K562 (cell line): Measurements from ENCODE around the gene EML2. TPM values are rescaled to one million over a fixed set of nuclear protein-coding genes. Genes with fewer than 3 reads are reported as not detected.

Experiments
- CEBPB ChIP-seq: fragments of 450-650 bp; IDR thresholded peaks from 2 replicates; pipeline ENCODE4 v1.6.1; 2016; ENCODE audit warnings: missing genetic modification characterization, missing compliant biosample characterization
- CHAMP1 ChIP-seq: fragments of 450-650 bp; IDR thresholded peaks from 2 replicates; pipeline ENCODE4 v1.6.1; 2016; ENCODE audit warnings: mild to moderate bottlenecking
- CSDE1 ChIP-seq, 2 experiments: fragments of 450-650 bp; IDR thresholded peaks; 2 replicates each; pipeline ENCODE4 v1.6.1; 2016; ENCODE audit warnings: mild to moderate bottlenecking in 1 of 2
- ERF ChIP-seq: fragments of 450-650 bp; formaldehyde crosslinking; IDR thresholded peaks from 2 replicates; pipeline ENCODE4 v1.4.0; 2020; ENCODE audit warnings: mild to moderate bottlenecking, mixed read lengths
- EZH2 ChIP-seq: IDR thresholded peaks from 2 replicates; pipeline ENCODE4 v1.6.1; 2012; ENCODE audit warnings: low read depth, mild to moderate bottlenecking, inconsistent platforms, low read length, borderline replicate concordance
- HNRNPK ChIP-seq: fragments of 200-400 bp; formaldehyde crosslinking; IDR thresholded peaks from one replicate; pipeline ENCODE4 v1.6.1; 2018; ENCODE audit warnings: mild to moderate bottlenecking, low read depth, low read length; ENCODE audit not compliant: poor library complexity, severe bottlenecking
- HNRNPL ChIP-seq: fragments of 200-400 bp; formaldehyde crosslinking; IDR thresholded peaks from 2 replicates; pipeline ENCODE4 v1.6.1; 2017; ENCODE audit warnings: low read depth, mild to moderate bottlenecking, low read length
- KHSRP ChIP-seq: fragments of 450-650 bp; IDR thresholded peaks from 2 replicates; pipeline ENCODE4 v1.6.1; 2017
- MEF2D ChIP-seq: conservative IDR thresholded peaks from 2 replicates; pipeline ENCODE4 v1.6.1; 2016; ENCODE audit warnings: low read depth, missing genetic modification characterization, missing compliant biosample characterization
- MTF1 ChIP-seq: fragments of 250-450 bp; sonication (Bioruptor Pico); IDR thresholded peaks from 2 replicates; pipeline ENCODE4 v1.9.0; 2021; ENCODE audit warnings: moderate library complexity, mild to moderate bottlenecking, inconsistent platforms, borderline replicate concordance
- NEUROD1 ChIP-seq: fragments of 150-350 bp; IDR thresholded peaks from 2 replicates; pipeline ENCODE4 v1.6.1; 2014; ENCODE audit warnings: borderline replicate concordance, low read length, low read depth; ENCODE audit not compliant: partially characterized antibody
- SAFB2 ChIP-seq: fragments of 200-400 bp; formaldehyde crosslinking; IDR thresholded peaks from 2 replicates; pipeline ENCODE4 v1.6.1; 2018; ENCODE audit warnings: borderline replicate concordance, low read length, low read depth, moderate library complexity; ENCODE audit not compliant: severe bottlenecking
- SIN3A ChIP-seq, 2 experiments: fragments of 150-350 bp in 1 of 2; IDR thresholded peaks; 2 replicates each; pipeline ENCODE4 v1.6.1; 2011 to 2016; ENCODE audit warnings: borderline replicate concordance in 2 of 2, low read depth in 2 of 2, low read length in 2 of 2, mild to moderate bottlenecking in 2 of 2, moderate library complexity in 2 of 2; ENCODE audit not compliant: control insufficient read depth in 1 of 2
- SIRT6 ChIP-seq: IDR thresholded peaks from one replicate; pipeline ENCODE4 v1.6.1; 2012; ENCODE audit warnings: low read depth, mild to moderate bottlenecking, control low read depth, inconsistent platforms, low read length, moderate library complexity
- STAG1 ChIP-seq: sonication (generic); formaldehyde crosslinking; IDR thresholded peaks from 2 replicates; pipeline ENCODE4 v1.5.0; 2020; ENCODE audit warnings: missing genetic modification reagents, borderline replicate concordance
- THRAP3 ChIP-seq: fragments of 450-650 bp; IDR thresholded peaks from 2 replicates; pipeline ENCODE4 v1.6.1; 2016; ENCODE audit warnings: mild to moderate bottlenecking, inconsistent platforms, borderline replicate concordance
- WHSC1 ChIP-seq: IDR thresholded peaks from one replicate; pipeline ENCODE4 v1.6.1; 2012; ENCODE audit warnings: low read length, control low read depth, inconsistent platforms
- ZNF121 ChIP-seq: sonication (generic); formaldehyde crosslinking; conservative IDR thresholded peaks from 2 replicates; pipeline ENCODE4 v1.8.0; 2022; ENCODE audit warnings: missing genetic modification reagents
- ZNF197 ChIP-seq: fragments of 200-800 bp; sonication (Bioruptor generic); IDR thresholded peaks from 2 replicates; pipeline ENCODE4 v1.6.1; 2016; ENCODE audit warnings: low read depth, missing genetic modification characterization, missing compliant biosample characterization
- polyA plus RNA-seq, 8 experiments: library from polyadenylated mRNA; depleted of rRNA in 4 of 8; stranded (reverse) in 5 of 8; unstranded in 3 of 8; fragments of >200 nt; fragmentation: Nextera tagmentation in 2 of 8; fragmentation: Illumina TruSeq in 1 of 8; extraction: Ambion mirVana in 2 of 8; extraction: Trizol in 1 of 8; gene quantifications; 2 replicates each; pipeline versions ENCODE4 v1.2.1 to v1.2.3, GENCODE V29; 2011 to 2014; ENCODE audit warnings: inconsistent platforms in 1 of 8, missing spikeins in 1 of 8
- total RNA-seq, 7 experiments: library from RNA; depleted of rRNA in 6 of 7; stranded (reverse); fragments of >200 nt in 6 of 7; fragmentation: Illumina TruSeq in 2 of 7; extraction: Trizol in 2 of 7; gene quantifications; 2 replicates each; pipeline versions ENCODE4 v1.2.1 to v1.2.3, GENCODE V29; 2011 to 2021; ENCODE audit warnings: low replicate concordance in 1 of 7
- TF ChIP-seq, protein P1 (sequence below): IDR thresholded peaks from 3 replicates; pipeline ENCODE4 v1.6.1; 2011; ENCODE audit warnings: borderline replicate concordance, mild to moderate bottlenecking, moderate library complexity; ENCODE audit not compliant: insufficient read length; ENCODE audit errors: extremely low read depth
- TF ChIP-seq, protein P2 (sequence below): sonication (generic); IDR thresholded peaks from 2 replicates; pipeline ENCODE4 v1.6.1; 2016

The EML2 gene
- total and polyA plus RNA-seq, 9 of the 15 experiments (the other 6 are each of a cell fraction or from before 2014, with no cell fraction given): 2.6 to 69.6 (median 24.8) TPM

DNA sequence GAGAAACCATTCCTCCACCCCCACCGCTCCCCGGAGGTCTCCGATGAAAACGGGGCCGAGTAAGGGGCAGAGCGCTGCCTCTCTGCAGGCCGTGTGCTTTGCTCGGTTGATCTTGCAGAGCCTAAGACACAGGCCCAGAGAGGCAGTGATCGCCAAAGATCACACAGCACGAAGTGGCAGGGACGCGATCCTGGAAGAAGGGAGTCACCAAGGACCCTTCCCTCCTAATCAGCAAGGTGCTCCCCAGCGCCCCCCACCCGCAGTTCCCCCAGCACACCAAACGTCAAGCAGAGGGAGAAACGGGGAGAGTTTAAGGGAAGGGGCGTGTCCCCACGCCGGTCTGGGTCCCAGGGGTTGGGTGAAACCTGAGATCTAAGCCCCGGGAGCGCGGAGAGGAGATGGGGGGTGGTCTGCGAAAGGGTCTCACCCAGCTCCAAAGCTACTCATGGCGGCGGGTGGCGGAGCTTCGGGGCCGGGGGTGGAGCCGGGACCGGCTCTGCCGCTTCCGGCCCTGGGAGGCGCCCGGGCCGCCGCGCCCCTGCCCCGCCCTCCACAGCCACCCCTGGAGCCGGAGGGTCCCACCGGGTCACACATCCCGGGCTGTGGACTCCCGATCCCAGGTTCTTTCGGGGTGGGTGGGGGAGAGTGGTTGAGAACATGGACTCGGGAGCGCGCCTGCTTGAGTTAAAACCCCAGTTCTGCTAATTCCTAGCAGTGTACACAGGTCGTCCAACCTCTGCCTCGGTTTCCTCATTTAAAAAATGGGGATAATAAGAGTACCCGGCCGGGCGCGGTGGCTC, at the start of gene EML2 (continued):
- TF ChIP-seq ERF: no peak
- TF ChIP-seq ZNF121: no peak
- TF ChIP-seq, protein P1, sequence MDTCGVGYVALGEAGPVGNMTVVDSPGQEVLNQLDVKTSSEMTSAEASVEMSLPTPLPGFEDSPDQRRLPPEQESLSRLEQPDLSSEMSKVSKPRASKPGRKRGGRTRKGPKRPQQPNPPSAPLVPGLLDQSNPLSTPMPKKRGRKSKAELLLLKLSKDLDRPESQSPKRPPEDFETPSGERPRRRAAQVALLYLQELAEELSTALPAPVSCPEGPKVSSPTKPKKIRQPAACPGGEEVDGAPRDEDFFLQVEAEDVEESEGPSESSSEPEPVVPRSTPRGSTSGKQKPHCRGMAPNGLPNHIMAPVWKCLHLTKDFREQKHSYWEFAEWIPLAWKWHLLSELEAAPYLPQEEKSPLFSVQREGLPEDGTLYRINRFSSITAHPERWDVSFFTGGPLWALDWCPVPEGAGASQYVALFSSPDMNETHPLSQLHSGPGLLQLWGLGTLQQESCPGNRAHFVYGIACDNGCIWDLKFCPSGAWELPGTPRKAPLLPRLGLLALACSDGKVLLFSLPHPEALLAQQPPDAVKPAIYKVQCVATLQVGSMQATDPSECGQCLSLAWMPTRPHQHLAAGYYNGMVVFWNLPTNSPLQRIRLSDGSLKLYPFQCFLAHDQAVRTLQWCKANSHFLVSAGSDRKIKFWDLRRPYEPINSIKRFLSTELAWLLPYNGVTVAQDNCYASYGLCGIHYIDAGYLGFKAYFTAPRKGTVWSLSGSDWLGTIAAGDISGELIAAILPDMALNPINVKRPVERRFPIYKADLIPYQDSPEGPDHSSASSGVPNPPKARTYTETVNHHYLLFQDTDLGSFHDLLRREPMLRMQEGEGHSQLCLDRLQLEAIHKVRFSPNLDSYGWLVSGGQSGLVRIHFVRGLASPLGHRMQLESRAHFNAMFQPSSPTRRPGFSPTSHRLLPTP: no peak
- TF ChIP-seq KHSRP: no peak
- no peak for TF ChIP-seq ZNF197 (CRISPR knock-in tag)
- TF ChIP-seq NEUROD1: no peak
- TF ChIP-seq CHAMP1: no peak
- no peak for TF ChIP-seq CSDE1 (IDR thresholded peaks at IDR 0.05)
- TF ChIP-seq MTF1 (CRISPR knock-in tag): no peak
- TF ChIP-seq SIRT6: no peak
- TF ChIP-seq HNRNPL: no peak
- no peak for TF ChIP-seq MEF2D (tag)
- no peak for TF ChIP-seq STAG1 (CRISPR knock-in tag)
- TF ChIP-seq, protein P2, sequence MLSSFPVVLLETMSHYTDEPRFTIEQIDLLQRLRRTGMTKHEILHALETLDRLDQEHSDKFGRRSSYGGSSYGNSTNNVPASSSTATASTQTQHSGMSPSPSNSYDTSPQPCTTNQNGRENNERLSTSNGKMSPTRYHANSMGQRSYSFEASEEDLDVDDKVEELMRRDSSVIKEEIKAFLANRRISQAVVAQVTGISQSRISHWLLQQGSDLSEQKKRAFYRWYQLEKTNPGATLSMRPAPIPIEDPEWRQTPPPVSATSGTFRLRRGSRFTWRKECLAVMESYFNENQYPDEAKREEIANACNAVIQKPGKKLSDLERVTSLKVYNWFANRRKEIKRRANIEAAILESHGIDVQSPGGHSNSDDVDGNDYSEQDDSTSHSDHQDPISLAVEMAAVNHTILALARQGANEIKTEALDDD: no peak
- TF ChIP-seq WHSC1: no peak
- no peak for TF ChIP-seq HNRNPK
- no peak for TF ChIP-seq EZH2
- TF ChIP-seq SIN3A (IDR thresholded peaks at IDR 0.05; ENCODE audit: borderline replicate concordance in 2 of 2, control insufficient read depth in 1 of 2, low read depth in 2 of 2, low read length in 2 of 2): peak; percentile 44 to 66; a peak in 1 of 4 replicates
- no peak for TF ChIP-seq SAFB2
- TF ChIP-seq THRAP3: no peak
- TF ChIP-seq CEBPB (tag): no peak
